ENCODE data around the gene DNHD1.

DNHD1 gene

GRCh38 chr11:6531267-6531752, 34.2 kb downstream of the DNHD1 start:
- DNase-seq (ENCODE audit: low read depth, low spot score) = no peak

GRCh38 chr11:6538456-6538855, 41.4 kb downstream of the DNHD1 start:
- no peak for DNase-seq (ENCODE audit: low read depth, low spot score)

GRCh38 chr11:6538945-6539344, 41.9 kb downstream of the DNHD1 start:
- DNase-seq (ENCODE audit: low read depth, low spot score) = no peak

- DNase-seq (ENCODE audit: low read depth, low spot score) = no peak
Measured at GRCh38 chr11:6539748-6540268, 42.7 kb downstream of the DNHD1 start.

GRCh38 chr11:6541356-6541755, 44.3 kb downstream of the DNHD1 start:
- DNase-seq (ENCODE audit: low read depth, low spot score) = no peak

GRCh38 chr11:6542727-6543126, 45.6 kb downstream of the DNHD1 start:
- no peak for DNase-seq (ENCODE audit: low read depth, low spot score)

- no peak for DNase-seq (ENCODE audit: low read depth, low spot score)
Measured at GRCh38 chr11:6544921-6545850, 48.1 kb downstream of the DNHD1 start.

- no peak for DNase-seq (ENCODE audit: low read depth, low spot score)
Measured at GRCh38 chr11:6545917-6546605, 49.0 kb downstream of the DNHD1 start.

- DNase-seq (ENCODE audit: low read depth, low spot score) = no peak
Measured at GRCh38 chr11:6546735-6547134, 49.7 kb downstream of the DNHD1 start.

- no peak for DNase-seq (ENCODE audit: low read depth, low spot score)
Measured at GRCh38 chr11:6547177-6547576, 50.1 kb downstream of the DNHD1 start.

GRCh38 chr11:6548121-6548520, 51.0 kb downstream of the DNHD1 start:
- no peak for DNase-seq (ENCODE audit: low read depth, low spot score)

GRCh38 chr11:6548641-6549040, 51.6 kb downstream of the DNHD1 start:
- DNase-seq (ENCODE audit: low read depth, low spot score) = no peak

GRCh38 chr11:6553634-6554033, 56.6 kb downstream of the DNHD1 start:
- DNase-seq (ENCODE audit: low read depth, low spot score) = no peak

- DNase-seq (ENCODE audit: low read depth, low spot score) = no peak
Measured at GRCh38 chr11:6554828-6555706, 58.0 kb downstream of the DNHD1 start.

GRCh38 chr11:6556139-6556949, 59.3 kb downstream of the DNHD1 start:
- DNase-seq (ENCODE audit: low read depth, low spot score) = no peak

GRCh38 chr11:6557063-6557462, 60.0 kb downstream of the DNHD1 start:
- DNase-seq (ENCODE audit: low read depth, low spot score) = no peak

- no peak for DNase-seq (ENCODE audit: low read depth, low spot score)
Measured at GRCh38 chr11:6557761-6558674, 60.9 kb downstream of the DNHD1 start.

GRCh38 chr11:6559369-6559768, 62.3 kb downstream of the DNHD1 start:
- DNase-seq (ENCODE audit: low read depth, low spot score) = no peak

- DNase-seq (ENCODE audit: low read depth, low spot score) = no peak
Measured at GRCh38 chr11:6561288-6561687, 64.2 kb downstream of the DNHD1 start.
